ENCODE results near the gene PSMG3. TPM values are rescaled to one million over a fixed set of nuclear protein-coding genes. Genes with fewer than 3 reads are reported as not detected.

Gene PSMG3
- total and polyA plus RNA-seq, 2 of the 8 experiments (the other 6 are each of a cell fraction or from before 2014, with no cell fraction given): 30.2 to 62.0 TPM

DNA sequence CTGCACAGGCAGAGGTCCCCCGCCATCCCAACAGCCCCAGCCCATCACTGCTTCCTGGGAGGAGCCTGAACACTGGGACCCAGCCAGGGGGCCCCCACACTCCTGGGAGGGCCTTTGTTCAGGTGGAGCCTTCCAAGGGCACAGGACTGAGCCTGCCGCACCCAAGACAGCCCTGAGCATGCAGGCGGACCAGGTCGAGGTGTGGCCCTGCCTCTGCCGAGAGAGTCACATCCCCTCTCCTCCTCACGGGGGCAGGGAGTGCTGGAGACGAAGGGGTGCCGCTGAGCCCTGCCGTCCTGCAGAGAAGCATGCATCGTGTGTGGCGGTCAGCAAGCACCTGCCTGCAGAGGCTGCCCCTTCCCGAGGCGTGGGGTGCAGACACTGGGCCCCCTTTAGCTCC lies 46.6 kb downstream of the PSMG3 start:
- Histone ChIP-seq H3K23ac (ENCODE audit: insufficient read length) (no peak overlapping the region), H3K56ac (replicated peaks; ENCODE audit: insufficient read length, low read depth, low read length) (no peak overlapping the region), H3K79me1 (ENCODE audit: low read depth, low read length) (no peaks in the 10 kb centered on the region), H3K4me2 (ENCODE audit: insufficient read depth in 1 of 2, low read depth in 2 of 2, low read length in 2 of 2) (peak overlapping the region; percentile 5 to 8; a peak in 2 of 4 replicates), H2BK15ac (ENCODE audit: low read length) (no peak overlapping the region; the same call in 1 of the 2 replicates), H3K4ac (replicated peaks; ENCODE audit: insufficient read length, low read depth, low read length) (no peak overlapping the region), H3K79me2 (ENCODE audit: control insufficient read depth in 1 of 2, insufficient read depth in 2 of 2, low read length in 2 of 2) (no peaks in the 10 kb centered on the region), H2BK120ac (replicated peaks; ENCODE audit: low read depth, low read length) (no peak overlapping the region), H2BK5ac (ENCODE audit: low read depth, low read length) (peak overlapping the region; percentile 77; the same call in 1 of the 2 replicates), H3K36me3 (ENCODE audit: control insufficient read depth in 2 of 4, insufficient read depth in 4 of 4, low read length in 3 of 4) (no peaks in the 10 kb centered on the region), H3K27ac (ENCODE audit: low read depth, low read length) (no peak overlapping the region), H4K20me1 (replicated peaks in 1 of 2; ENCODE audit: control insufficient read depth in 1 of 2, insufficient read depth in 2 of 2, low read length in 2 of 2) (no peaks in the 10 kb centered on the region), H4K5ac (ENCODE audit: insufficient read length, low read depth, low read length) (no peak overlapping the region), H3K23me2 (ENCODE audit: low read depth, low read length) (no peaks in the 10 kb centered on the region; the same call in 1 of the 2 replicates), H2AK5ac (ENCODE audit: low read depth, low read length) (no peak overlapping the region), H4K91ac (replicated peaks; ENCODE audit: insufficient read length, low read length) (peak overlapping the region; percentile 60), H2BK20ac (ENCODE audit: low read length) (no peak overlapping the region; the same call in 1 of the 2 replicates), H3K18ac (ENCODE audit: extremely low read depth, low read length) (no peak overlapping the region; the same call in none of the 2 replicates), H4K8ac (ENCODE audit: extremely low read depth, insufficient read depth, low read length) (peak overlapping the region; percentile 80; the same call in 1 of the 2 replicates), H2BK12ac (ENCODE audit: low read depth, low read length) (peak overlapping the region; percentile 17; the same call in 1 of the 2 replicates), H3K4me1 (replicated peaks in 1 of 4; ENCODE audit: control insufficient read depth in 3 of 4, insufficient read depth in 4 of 4, low read length in 3 of 4) (peaks cover 0 to 11% (median 3%) of the 10 kb centered on the region in 4 experiments; a peak in 4 of 7 replicates), H3K27me3 (replicated peaks in 1 of 4; ENCODE audit: control insufficient read depth in 3 of 4, extremely low read depth in 1 of 4, insufficient read depth in 3 of 4, low read length in 3 of 4) (no peaks in the 10 kb centered on the region), H3K9ac (replicated peaks in 1 of 4; ENCODE audit: extremely low read depth in 1 of 4, low read depth in 3 of 4, low read length in 3 of 4) (peak overlapping the region in 1 of 4 experiments; percentile 32; a peak in 1 of 7 replicates), H2AFZ (ENCODE audit: low read length) (peak overlapping the region; percentile 62; the same call in 1 of the 2 replicates), H3K9me3 (ENCODE audit: insufficient read depth in 2 of 2, low read depth in 1 of 2, low read length in 1 of 2) (no peaks in the 10 kb centered on the region), H3K4me3 (ENCODE audit: extremely low read depth in 1 of 4, insufficient read depth in 2 of 4, low read depth in 3 of 4, low read length in 4 of 4) (no peak overlapping the region), H3K14ac (ENCODE audit: insufficient read length) (no peak overlapping the region)
- 44% methylated on average over 13 of the region's 13 CpGs; no CpG with 5 or more reads in 1 of the 2 experiments for WGBS, 2 experiments (ENCODE audit: extremely low coverage in 1 of 2, insufficient coverage in 1 of 2, insufficient read length in 1 of 2, insufficient replicate concordance in 2 of 2, low coverage in 1 of 2, low lambda C conversion rate in 2 of 2, missing lambda C conversion rate in 1 of 2)
- TF ChIP-seq RAD21 (IDR thresholded peaks at IDR 0.05 in 1 of 2, conservative IDR thresholded peaks at IDR 0.05 in 1 of 2; ENCODE audit: low read depth in 2 of 2, low read length in 2 of 2): 0 out of 4 replicates have a peak, but pooled peaks of 1 of the 2 experiments have one; percentile 4
- TF ChIP-seq, protein P1, sequence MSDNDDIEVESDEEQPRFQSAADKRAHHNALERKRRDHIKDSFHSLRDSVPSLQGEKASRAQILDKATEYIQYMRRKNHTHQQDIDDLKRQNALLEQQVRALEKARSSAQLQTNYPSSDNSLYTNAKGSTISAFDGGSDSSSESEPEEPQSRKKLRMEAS (IDR thresholded peaks at IDR 0.05): peak; percentile 71; the same call in 1 of the 2 replicates
- TF ChIP-seq ZNF274 (IDR thresholded peaks at IDR 0.05; ENCODE audit: borderline replicate concordance, extremely low read depth, low read length): no peak
- TF ChIP-seq, protein P2, sequence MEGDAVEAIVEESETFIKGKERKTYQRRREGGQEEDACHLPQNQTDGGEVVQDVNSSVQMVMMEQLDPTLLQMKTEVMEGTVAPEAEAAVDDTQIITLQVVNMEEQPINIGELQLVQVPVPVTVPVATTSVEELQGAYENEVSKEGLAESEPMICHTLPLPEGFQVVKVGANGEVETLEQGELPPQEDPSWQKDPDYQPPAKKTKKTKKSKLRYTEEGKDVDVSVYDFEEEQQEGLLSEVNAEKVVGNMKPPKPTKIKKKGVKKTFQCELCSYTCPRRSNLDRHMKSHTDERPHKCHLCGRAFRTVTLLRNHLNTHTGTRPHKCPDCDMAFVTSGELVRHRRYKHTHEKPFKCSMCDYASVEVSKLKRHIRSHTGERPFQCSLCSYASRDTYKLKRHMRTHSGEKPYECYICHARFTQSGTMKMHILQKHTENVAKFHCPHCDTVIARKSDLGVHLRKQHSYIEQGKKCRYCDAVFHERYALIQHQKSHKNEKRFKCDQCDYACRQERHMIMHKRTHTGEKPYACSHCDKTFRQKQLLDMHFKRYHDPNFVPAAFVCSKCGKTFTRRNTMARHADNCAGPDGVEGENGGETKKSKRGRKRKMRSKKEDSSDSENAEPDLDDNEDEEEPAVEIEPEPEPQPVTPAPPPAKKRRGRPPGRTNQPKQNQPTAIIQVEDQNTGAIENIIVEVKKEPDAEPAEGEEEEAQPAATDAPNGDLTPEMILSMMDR (IDR thresholded peaks at IDR 0.05; ENCODE audit: control extremely low read depth in 1 of 3, insufficient read depth in 1 of 3, low read depth in 1 of 3, low read length in 3 of 3): peak in 1 of 3 experiments; percentile 3; a peak in 1 of 4 replicates
- POLR2A ChIA-PET (ENCODE audit: partially characterized antibody): interaction anchor here (2.1 kb wide), 1 partner anchor 12 kb away, joined by 5 read pairs; no protein-coding TSS in a partner anchor
- CTCF ChIA-PET (ENCODE audit: partially characterized antibody): no interaction called here
- DNase-seq (ENCODE audit: low read depth in 1 of 2, low spot score in 2 of 2): peak in 1 of 2 experiments; percentile 64
- no peak for FAIRE-seq
